ENCODE data around the gene VMP1. TPM values are rescaled to one million over a fixed set of nuclear protein-coding genes. Genes with fewer than 3 reads are reported as not detected.
A peak's percentile ranks its signal among the peaks of the same experiment; 100 is the strongest.

VMP1 gene
- total RNA-seq, 1 experiment from 2014 or later, result 281 TPM

GRCh38 chr17:59798111-59798510 is 90.7 kb downstream of the VMP1 start:
- DNase-seq (ENCODE audit: low read depth, low spot score) (no peak), ATAC-seq (no peak)
- TF ChIP-seq REST (IDR thresholded peaks at IDR 0.05; ENCODE audit: insufficient read depth in 1 of 2, low read depth in 2 of 2, low read length in 1 of 2), result no peak
- TF ChIP-seq SIN3A (IDR thresholded peaks at IDR 0.05; ENCODE audit: borderline replicate concordance, insufficient read depth, low read depth, low read length), result no peak
- no peak for TF ChIP-seq CTCF (IDR thresholded peaks at IDR 0.05)
- no peak for TF ChIP-seq TCF7L2 (IDR thresholded peaks at IDR 0.05; ENCODE audit: low read depth, low read length)
- in situ Hi-C loops (cut with HindIII; ENCODE audit: low pct_unique_long_range_greater_than_20kb, low sequenced_read_pairs) (no loop called here), intact Hi-C loops (cut with micrococcal nuclease; ENCODE audit: unreplicated experiment) (no loop called here)
- ChIA-PET CTCF (no interaction called here), POLR2A (interaction anchor here (0.6 kb wide), 1 partner anchor 27 kb away, joined by 10 read pairs; no protein-coding TSS in a partner anchor)
- Histone ChIP-seq H3K4me3 (ENCODE audit: low read depth in 2 of 2, low read length in 2 of 2) (no peak overlapping the region), H3K27me3 (ENCODE audit: control insufficient read depth, insufficient read depth, low read length) (no peaks in the 10 kb centered on the region), H3K9me3 (ENCODE audit: control insufficient read depth, insufficient read depth, low read depth, low read length) (no peaks in the 10 kb centered on the region), H3K4me1 (ENCODE audit: control insufficient read depth, insufficient read depth, low read length) (peaks cover 32% of the 10 kb centered on the region), H3K27ac (ENCODE audit: low read length) (peak overlapping the region; percentile 99), H3K36me3 (ENCODE audit: control insufficient read depth, insufficient read depth, low read length) (peaks cover 2% of the 10 kb centered on the region; the same call in 1 of the 2 replicates)
- TSS peak; percentile 44 for BruUV-seq (replicated peaks)

GRCh38 chr17:59800530-59800942 is 93.1 kb downstream of the VMP1 start:
- Histone ChIP-seq H3K36me3 (ENCODE audit: control insufficient read depth, insufficient read depth, low read length) (peaks cover 2% of the 10 kb centered on the region; the same call in 1 of the 2 replicates), H3K27me3 (ENCODE audit: control insufficient read depth, insufficient read depth, low read length) (no peaks in the 10 kb centered on the region), H3K4me1 (ENCODE audit: control insufficient read depth, insufficient read depth, low read length) (peaks cover 43% of the 10 kb centered on the region), H3K9me3 (ENCODE audit: control insufficient read depth, insufficient read depth, low read depth, low read length) (no peaks in the 10 kb centered on the region), H3K27ac (ENCODE audit: low read length) (peak overlapping the region; percentile 99), H3K4me3 (ENCODE audit: low read depth in 2 of 2, low read length in 2 of 2) (no peak overlapping the region)
- TF ChIP-seq TCF7L2 (IDR thresholded peaks at IDR 0.05; ENCODE audit: low read depth, low read length), result no peak
- no peak for TF ChIP-seq SIN3A (IDR thresholded peaks at IDR 0.05; ENCODE audit: borderline replicate concordance, insufficient read depth, low read depth, low read length)
- no peak for TF ChIP-seq REST (IDR thresholded peaks at IDR 0.05; ENCODE audit: insufficient read depth in 1 of 2, low read depth in 2 of 2, low read length in 1 of 2)
- no peak for TF ChIP-seq CTCF (IDR thresholded peaks at IDR 0.05)
- no peak for TF ChIP-seq POLR2AphosphoS5 (IDR thresholded peaks at IDR 0.05; ENCODE audit: low read depth, low read length)
- ChIA-PET POLR2A (interaction anchor here (0.6 to 1.0 kb wide), 2 partner anchors 37 to 46 kb away, joined by 3 to 4 read pairs; no protein-coding TSS in a partner anchor), CTCF (no interaction called here)
- in situ Hi-C loops (cut with HindIII; ENCODE audit: low pct_unique_long_range_greater_than_20kb, low sequenced_read_pairs) (no loop called here), intact Hi-C loops (cut with micrococcal nuclease; ENCODE audit: unreplicated experiment) (no loop called here)
- DNase-seq (ENCODE audit: low read depth, low spot score) (no peak), ATAC-seq (peak; percentile 74)
- no TSS peak for BruUV-seq (replicated peaks)
